GM12891 (cell line): ENCODE results near the gene SLC8A3.
A peak's percentile ranks its signal among the peaks of the same experiment; 100 is the strongest.

Experiments
- DNase-seq: peaks from one replicate; pipeline ENCODE4 v3.0.0; 2011; ENCODE audit warnings: low spot score; ENCODE audit not compliant: insufficient read length
- FAIRE-seq: peaks from 2 replicates; lab custom pipeline; 2011; peaks lifted over from hg19 to GRCh38; lab: Jason Lieb, UNC
- PAX5 ChIP-seq: IDR thresholded peaks from 2 replicates; pipeline ENCODE4 v1.6.1; 2011; ENCODE audit warnings: low read length, moderate library complexity, mild to moderate bottlenecking; ENCODE audit not compliant: insufficient read depth, severe bottlenecking
- POLR2A ChIP-seq: IDR thresholded peaks from 2 replicates; pipeline ENCODE4 v1.6.1; 2011; ENCODE audit warnings: low read depth, low read length, control low read depth
- POLR2AphosphoS5 ChIP-seq: IDR thresholded peaks from 2 replicates; pipeline ENCODE4 v1.6.1; 2011; ENCODE audit warnings: low read depth, low read length, control low read depth
- POU2F2 ChIP-seq: IDR thresholded peaks from 2 replicates; pipeline ENCODE4 v1.6.1; 2011; ENCODE audit warnings: low read depth, mild to moderate bottlenecking, control low read depth, low read length, moderate library complexity
- SPI1 ChIP-seq: IDR thresholded peaks from 2 replicates; pipeline ENCODE4 v1.6.1; 2011; ENCODE audit warnings: low read depth, low read length, control low read depth
- TAF1 ChIP-seq: IDR thresholded peaks from 2 replicates; pipeline ENCODE4 v1.6.1; 2011; ENCODE audit warnings: low read depth, low read length, control low read depth

SLC8A3 gene

GRCh38 chr14:70034257-70034656 is 154.5 kb downstream of the SLC8A3 start:
- FAIRE-seq (no peak), DNase-seq (no peak)
- TF ChIP-seq SPI1: no peak
- no peak for TF ChIP-seq PAX5
- TF ChIP-seq POU2F2: no peak
- TF ChIP-seq POLR2AphosphoS5: no peak
- no peak for TF ChIP-seq POLR2A
- TF ChIP-seq TAF1: no peak

- FAIRE-seq (no peak), DNase-seq (no peak)
- no peak for TF ChIP-seq POLR2A
- TF ChIP-seq POU2F2: no peak
- TF ChIP-seq POLR2AphosphoS5: no peak
- no peak for TF ChIP-seq SPI1
- TF ChIP-seq PAX5: no peak
- no peak for TF ChIP-seq TAF1
Measured at GRCh38 chr14:70033561-70033960, 155.2 kb downstream of the SLC8A3 start.

GRCh38 chr14:70033116-70033515 is 155.6 kb downstream of the SLC8A3 start:
- no peak for DNase-seq
- no peak for FAIRE-seq
- TF ChIP-seq POU2F2: no peak
- no peak for TF ChIP-seq PAX5
- no peak for TF ChIP-seq SPI1
- no peak for TF ChIP-seq POLR2AphosphoS5
- TF ChIP-seq POLR2A: no peak
- no peak for TF ChIP-seq TAF1

GRCh38 chr14:70032447-70032846 is 156.3 kb downstream of the SLC8A3 start:
- DNase-seq (no peak), FAIRE-seq (no peak)
- TF ChIP-seq POLR2A: no peak
- TF ChIP-seq TAF1: no peak
- no peak for TF ChIP-seq PAX5
- no peak for TF ChIP-seq SPI1
- no peak for TF ChIP-seq POU2F2
- no peak for TF ChIP-seq POLR2AphosphoS5

- DNase-seq (no peak), FAIRE-seq (no peak)
- TF ChIP-seq POU2F2 (no peak), TAF1 (no peak), SPI1 (no peak), POLR2AphosphoS5 (no peak)
Measured at GRCh38 chr14:70032016-70032415, 156.7 kb downstream of the SLC8A3 start.

GRCh38 chr14:70029296-70030132 is 159.2 kb downstream of the SLC8A3 start:
- no peak for FAIRE-seq

GRCh38 chr14:70027785-70028428 is 160.8 kb downstream of the SLC8A3 start:
- peak; percentile 79 for DNase-seq
- peak; percentile 93 for FAIRE-seq
- no peak for TF ChIP-seq TAF1
- no peak for TF ChIP-seq POLR2AphosphoS5
- no peak for TF ChIP-seq SPI1
- no peak for TF ChIP-seq POLR2A
- no peak for TF ChIP-seq POU2F2
- TF ChIP-seq PAX5: no peak

More at GRCh38 chr14:70029296-70030132, 159.2 kb downstream of the SLC8A3 start:
- DNase-seq: no peak
- TF ChIP-seq POLR2AphosphoS5 (no peak), POLR2A (no peak), POU2F2 (no peak), PAX5 (no peak), SPI1 (no peak), TAF1 (no peak)

- FAIRE-seq (no peak), DNase-seq (no peak)
- TF ChIP-seq SPI1 (no peak), PAX5 (no peak), POLR2A (no peak), POLR2AphosphoS5 (no peak), POU2F2 (no peak), TAF1 (no peak)
Measured at GRCh38 chr14:70023871-70024270, 164.9 kb downstream of the SLC8A3 start.

- TF ChIP-seq POLR2A (no peak), TAF1 (no peak), SPI1 (no peak)
- DNase-seq (no peak), FAIRE-seq (peak; percentile 43)
Measured at GRCh38 chr14:70022771-70023445, 165.8 kb downstream of the SLC8A3 start.
